NAMALWA (cell line): ENCODE data around the gene ZNF783.
A peak's percentile ranks its signal among the peaks of the same experiment; 100 is the strongest.
"Not testable (repeated sequence)": the region's sequence is repeated elsewhere in the genome, so short reads cannot be mapped to it uniquely, and the experiment has no call there.

Experiments
- DNase-seq: peaks from one replicate; pipeline ENCODE4 v3.0.0-alpha.2; 2015; ENCODE audit warnings: low spot score

ZNF783 gene

GRCh38 chr7:149330914-149331567 is 69.0 kb downstream of the ZNF783 start:
- peak; percentile 33 for DNase-seq

DNA sequence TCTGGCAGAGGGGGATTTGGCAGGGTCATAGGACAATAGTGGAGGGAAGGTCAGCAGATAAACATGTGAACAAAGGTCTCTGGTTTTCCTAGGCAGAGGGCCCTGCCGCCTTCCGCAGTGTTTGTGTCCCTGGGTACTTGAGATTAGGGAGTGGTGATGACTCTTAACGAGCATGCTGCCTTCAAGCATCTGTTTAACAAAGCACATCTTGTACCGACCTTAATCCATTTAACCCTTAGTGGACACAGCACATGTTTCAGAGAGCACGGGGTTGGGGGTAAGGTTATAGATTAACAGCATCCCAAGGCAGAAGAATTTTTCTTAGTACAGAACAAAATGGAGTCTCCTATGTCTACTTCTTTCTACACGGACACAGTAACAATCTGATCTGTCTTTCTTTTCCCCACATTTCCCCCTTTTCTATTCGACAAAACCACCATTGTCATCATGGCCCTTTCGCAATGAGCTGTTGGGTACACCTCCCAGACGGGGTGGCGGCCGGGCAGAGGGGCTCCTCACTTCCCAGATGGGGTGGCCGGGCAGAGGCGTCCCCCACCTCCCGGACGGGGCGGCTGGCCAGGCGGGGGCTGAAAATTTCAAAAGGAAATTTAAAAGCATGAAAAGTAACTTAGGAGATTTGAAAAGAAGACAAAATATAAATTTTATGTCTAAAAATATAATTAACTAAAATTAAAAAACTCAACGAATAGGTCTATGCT is 70.8 kb downstream of the ZNF783 start:
- DNase-seq, result not testable (repeated sequence)

DNA sequence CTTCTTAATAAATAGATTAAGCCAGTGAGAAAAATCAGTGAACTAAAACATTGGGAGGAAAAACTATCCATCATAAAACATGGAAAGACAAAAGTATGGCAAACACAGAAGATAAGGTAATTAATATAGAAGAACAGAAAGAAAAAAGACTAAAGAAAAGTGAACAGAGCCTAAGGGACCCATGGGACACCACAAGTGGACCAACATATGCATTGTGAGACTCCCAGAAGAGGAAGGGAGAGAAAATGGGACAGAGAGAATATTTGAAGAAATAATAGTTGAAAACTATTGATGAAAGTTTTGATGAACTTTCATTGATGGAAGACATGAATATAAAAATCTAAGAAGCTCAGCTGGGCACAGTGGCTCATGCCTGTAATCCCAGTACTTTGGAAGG is 71.3 kb downstream of the ZNF783 start:
- no peak for DNase-seq

DNA sequence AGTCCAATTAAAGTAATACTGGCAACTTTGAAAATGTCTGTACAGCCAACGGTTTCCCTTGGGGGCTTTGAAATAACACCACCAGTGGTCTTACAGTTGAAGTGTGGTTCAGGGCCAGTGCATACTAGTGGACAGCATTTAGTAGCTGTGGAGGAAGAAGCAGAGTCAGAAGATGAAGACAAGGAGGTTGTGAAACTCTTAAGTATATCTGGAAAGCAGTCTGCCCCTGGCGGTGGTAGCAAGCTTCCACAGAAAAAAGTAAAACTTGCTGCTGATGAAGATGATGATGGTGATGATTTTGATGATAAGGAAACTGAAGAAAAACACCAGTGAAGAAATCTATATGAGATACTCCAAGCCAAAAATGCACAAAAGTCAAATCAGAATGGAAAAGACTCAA is 72.2 kb downstream of the ZNF783 start:
- DNase-seq, result peak; percentile 32
